ENCODE results near the gene DBT. TPM values are rescaled to one million over a fixed set of nuclear protein-coding genes. Genes with fewer than 3 reads are reported as not detected.
"Not testable (repeated sequence)": the region's sequence is repeated elsewhere in the genome, so short reads cannot be mapped to it uniquely, and the experiment has no call there.

The DBT gene
- total RNA-seq, 1 experiment from 2014 or later, result 16.0 TPM

- CTCF ChIA-PET, result no interaction called here
- intact Hi-C loops (cut with micrococcal nuclease; ENCODE audit: unreplicated experiment), result no loop called here
- no peaks in the 10 kb centered on the region for H3K27me3 ChIP-seq (ENCODE audit: insufficient read depth, low read depth)
- H3K9me2 ChIP-seq (ENCODE audit: insufficient read depth), result no peaks in the 10 kb centered on the region
- no peak overlapping the region for H3K27ac ChIP-seq
- no peak overlapping the region for H2AFZ ChIP-seq
- H3K36me3 ChIP-seq (ENCODE audit: low read depth), result peaks cover 28% of the 10 kb centered on the region; the same call in 1 of the 2 replicates
- no peak overlapping the region for H3K4me2 ChIP-seq
- H4K20me1 ChIP-seq (ENCODE audit: insufficient read depth), result no peaks in the 10 kb centered on the region; the same call in 1 of the 2 replicates
- H3K4me3 ChIP-seq, result no peak overlapping the region
- H3K79me2 ChIP-seq (ENCODE audit: low read depth), result no peaks in the 10 kb centered on the region
- H3F3A ChIP-seq (ENCODE audit: insufficient read depth, low read depth), result no peaks in the 10 kb centered on the region
- BruUV-seq (replicated peaks), result no TSS peak
- TF ChIP-seq CTCF (conservative IDR thresholded peaks at IDR 0.05) (no peak), EZH2 (IDR thresholded peaks at IDR 0.05; ENCODE audit: low read depth) (no peak)
- DNase-seq, result no peak
- H3K4me1 ChIP-seq (replicated peaks; ENCODE audit: insufficient read depth), result no peaks in the 10 kb centered on the region
- POLR2A ChIA-PET (ENCODE audit: unreplicated experiment), result no interaction called here
- H3K9me3 ChIP-seq (ENCODE audit: insufficient read depth, low read depth), result no peaks in the 10 kb centered on the region
These were observed 15.2 kb downstream of the DBT start for GRCh38 chr1:100234432-100234831.

GRCh38 chr1:100233566-100233965 lies 16.1 kb downstream of the DBT start:
- POLR2A ChIA-PET (ENCODE audit: unreplicated experiment); H4K20me1 ChIP-seq (ENCODE audit: insufficient read depth); H3F3A ChIP-seq (ENCODE audit: insufficient read depth, low read depth); H3K4me3 ChIP-seq; H2AFZ ChIP-seq; H3K27me3 ChIP-seq (ENCODE audit: insufficient read depth, low read depth); CTCF ChIA-PET; DNase-seq; H3K9me3 ChIP-seq (ENCODE audit: insufficient read depth, low read depth); H3K4me1 ChIP-seq (replicated peaks; ENCODE audit: insufficient read depth); intact Hi-C loops (cut with micrococcal nuclease; ENCODE audit: unreplicated experiment); H3K79me2 ChIP-seq (ENCODE audit: low read depth); H3K9me2 ChIP-seq (ENCODE audit: insufficient read depth); H3K4me2 ChIP-seq; BruUV-seq (replicated peaks); H3K27ac ChIP-seq: not testable (repeated sequence)
- peaks cover 20% of the 10 kb centered on the region; the same call in 1 of the 2 replicates for H3K36me3 ChIP-seq (ENCODE audit: low read depth)

GRCh38 chr1:100232156-100232555 lies 17.5 kb downstream of the DBT start:
- Histone ChIP-seq H3K9me3 (ENCODE audit: insufficient read depth, low read depth) (no peaks in the 10 kb centered on the region), H3K27me3 (ENCODE audit: insufficient read depth, low read depth) (no peaks in the 10 kb centered on the region), H3K4me3 (no peak overlapping the region), H3K27ac (no peak overlapping the region), H3K4me2 (no peak overlapping the region), H3K79me2 (ENCODE audit: low read depth) (no peaks in the 10 kb centered on the region), H3K9me2 (ENCODE audit: insufficient read depth) (no peaks in the 10 kb centered on the region), H3K36me3 (ENCODE audit: low read depth) (peaks cover 27% of the 10 kb centered on the region), H3F3A (ENCODE audit: insufficient read depth, low read depth) (no peaks in the 10 kb centered on the region), H2AFZ (no peak overlapping the region), H4K20me1 (ENCODE audit: insufficient read depth) (no peaks in the 10 kb centered on the region; the same call in 1 of the 2 replicates), H3K4me1 (replicated peaks; ENCODE audit: insufficient read depth) (no peaks in the 10 kb centered on the region)
- CTCF ChIA-PET, result no interaction called here
- intact Hi-C loops (cut with micrococcal nuclease; ENCODE audit: unreplicated experiment), result no loop called here
- POLR2A ChIA-PET (ENCODE audit: unreplicated experiment), result no interaction called here
- TF ChIP-seq CTCF (conservative IDR thresholded peaks at IDR 0.05), result no peak
- no peak for TF ChIP-seq EZH2 (IDR thresholded peaks at IDR 0.05; ENCODE audit: low read depth)
- no TSS peak for BruUV-seq (replicated peaks)
- no peak for DNase-seq

GRCh38 chr1:100231721-100232120 lies 17.9 kb downstream of the DBT start:
- intact Hi-C loops (cut with micrococcal nuclease; ENCODE audit: unreplicated experiment), result no loop called here
- CTCF ChIA-PET, result no interaction called here
- POLR2A ChIA-PET (ENCODE audit: unreplicated experiment), result no interaction called here
- H3K4me1 ChIP-seq (replicated peaks; ENCODE audit: insufficient read depth), result no peaks in the 10 kb centered on the region
- no peaks in the 10 kb centered on the region for H3K27me3 ChIP-seq (ENCODE audit: insufficient read depth, low read depth)
- H3K9me2 ChIP-seq (ENCODE audit: insufficient read depth), result no peaks in the 10 kb centered on the region
- TF ChIP-seq CTCF (conservative IDR thresholded peaks at IDR 0.05) (no peak), EZH2 (IDR thresholded peaks at IDR 0.05; ENCODE audit: low read depth) (no peak)
- no TSS peak for BruUV-seq (replicated peaks)
- no peak overlapping the region for H3K4me3 ChIP-seq
- no peak overlapping the region for H3K4me2 ChIP-seq
- no peaks in the 10 kb centered on the region; the same call in 1 of the 2 replicates for H4K20me1 ChIP-seq (ENCODE audit: insufficient read depth)
- no peak overlapping the region for H2AFZ ChIP-seq
- no peaks in the 10 kb centered on the region for H3K9me3 ChIP-seq (ENCODE audit: insufficient read depth, low read depth)
- no peaks in the 10 kb centered on the region for H3K79me2 ChIP-seq (ENCODE audit: low read depth)
- H3F3A ChIP-seq (ENCODE audit: insufficient read depth, low read depth), result no peaks in the 10 kb centered on the region
- peaks cover 27% of the 10 kb centered on the region for H3K36me3 ChIP-seq (ENCODE audit: low read depth)
- H3K27ac ChIP-seq, result no peak overlapping the region
- DNase-seq, result no peak

All from PC-9 (cell line).